ENCODE measurements around the gene AQP2. TPM values are rescaled to one million over a fixed set of nuclear protein-coding genes. Genes with fewer than 3 reads are reported as not detected.

AQP2 gene
- total RNA-seq, 4 donors from 2014 or later: not detected

- peaks cover 0 to 19% (median 15%) of the 10 kb centered on the region in 4 donors for H3K4me1 ChIP-seq
- no peak overlapping the region for H3K27ac ChIP-seq
- H3K4me3 ChIP-seq: no peak overlapping the region
- no peaks in the 10 kb centered on the region for H3K9me3 ChIP-seq
- no peak for DNase-seq
- 60 to 100% methylated on average over 1 to 13 of the region's 13 CpGs for WGBS, 2 donors (ENCODE audit: low coverage in 1 of 2)
- H3K36me3 ChIP-seq: no peaks in the 10 kb centered on the region
- intact Hi-C loops (cut with DNase I; ENCODE audit: low total_unique reads) (loop anchor here (5.0 to 10.0 kb wide), 2 partner anchors 107 to 220 kb away; no protein-coding TSS in a partner anchor), in situ Hi-C loops (cut with MboI; ENCODE audit: low pct_ligation_motif_present in 1 of 4, low pct_unique_long_range_greater_than_20kb in 1 of 4, low sequenced_read_pairs in 3 of 4) (loop anchor here in 2 of 4 donors (5.0 to 25.0 kb wide), 3 partner anchors 92 to 222 kb away; partner anchors contain the start of gene ASIC1 (in 1 of the 2))
- no peak for TF ChIP-seq POLR2A (IDR thresholded peaks at IDR 0.05)
- TF ChIP-seq CTCF (IDR thresholded peaks at IDR 0.05): no peak
- no peak for TF ChIP-seq POLR2AphosphoS5 (IDR thresholded peaks at IDR 0.05)
- TF ChIP-seq EP300 (IDR thresholded peaks at IDR 0.05; ENCODE audit: low read depth): no peak
- peaks cover 72% of the 10 kb centered on the region for H3K27me3 ChIP-seq
Observed at GRCh38 chr12:49964849-49965624, 14.5 kb downstream of the AQP2 start.

- in situ Hi-C loops (cut with MboI; ENCODE audit: low pct_ligation_motif_present in 1 of 4, low pct_unique_long_range_greater_than_20kb in 1 of 4, low sequenced_read_pairs in 3 of 4): loop anchor here in 2 of 4 donors (5.0 to 25.0 kb wide), 3 partner anchors 91 to 221 kb away; partner anchors contain the start of gene ASIC1 (in 1 of the 2)
- no peak for TF ChIP-seq POLR2A (IDR thresholded peaks at IDR 0.05)
- TF ChIP-seq POLR2AphosphoS5 (IDR thresholded peaks at IDR 0.05): no peak
- no peak for TF ChIP-seq EP300 (IDR thresholded peaks at IDR 0.05; ENCODE audit: low read depth)
- TF ChIP-seq CTCF (IDR thresholded peaks at IDR 0.05): no peak
- H3K4me3 ChIP-seq: no peak overlapping the region
- DNase-seq: no peak
- H3K36me3 ChIP-seq: no peaks in the 10 kb centered on the region
- H3K4me1 ChIP-seq: peaks cover 0 to 17% (median 14%) of the 10 kb centered on the region in 4 donors
- H3K27me3 ChIP-seq: peaks cover 64% of the 10 kb centered on the region
- H3K9me3 ChIP-seq: no peaks in the 10 kb centered on the region
- WGBS, 2 donors (ENCODE audit: low coverage in 1 of 2): 80% methylated on average over 4 of the region's 6 CpGs; no CpG with 5 or more reads in 1 of the 2 donors
- no peak overlapping the region for H3K27ac ChIP-seq
- intact Hi-C loops (cut with DNase I; ENCODE audit: low total_unique reads): loop anchor here (5.0 to 10.0 kb wide), 2 partner anchors 106 to 219 kb away; no protein-coding TSS in a partner anchor
Observed at GRCh38 chr12:49965836-49966235, 15.3 kb downstream of the AQP2 start.

GRCh38 chr12:49966511-49967041, 16.0 kb downstream of the AQP2 start:
- H3K9me3 ChIP-seq: no peaks in the 10 kb centered on the region
- no peak for TF ChIP-seq POLR2AphosphoS5 (IDR thresholded peaks at IDR 0.05)
- TF ChIP-seq POLR2A (IDR thresholded peaks at IDR 0.05): no peak
- no peak for TF ChIP-seq EP300 (IDR thresholded peaks at IDR 0.05; ENCODE audit: low read depth)
- no peak for TF ChIP-seq CTCF (IDR thresholded peaks at IDR 0.05)
- no peak overlapping the region for H3K4me3 ChIP-seq
- H3K27me3 ChIP-seq: peaks cover 57% of the 10 kb centered on the region
- intact Hi-C loops (cut with DNase I; ENCODE audit: low total_unique reads) (loop anchor here (5.0 to 10.0 kb wide), 2 partner anchors 106 to 218 kb away; no protein-coding TSS in a partner anchor), in situ Hi-C loops (cut with MboI; ENCODE audit: low pct_ligation_motif_present in 1 of 4, low pct_unique_long_range_greater_than_20kb in 1 of 4, low sequenced_read_pairs in 3 of 4) (loop anchor here in 2 of 4 donors (5.0 to 25.0 kb wide), 3 partner anchors 91 to 221 kb away; partner anchors contain the start of gene ASIC1 (in 1 of the 2))
- H3K36me3 ChIP-seq: no peaks in the 10 kb centered on the region
- no peak for DNase-seq
- no peak overlapping the region for H3K27ac ChIP-seq
- H3K4me1 ChIP-seq: peaks cover 0 to 11% (median 8%) of the 10 kb centered on the region in 4 donors
- 38% methylated on average over 15 of the region's 16 CpGs; no CpG with 5 or more reads in 1 of the 2 donors for WGBS, 2 donors (ENCODE audit: low coverage in 1 of 2)
